ENCODE results near the gene CHMP1A.

DNA sequence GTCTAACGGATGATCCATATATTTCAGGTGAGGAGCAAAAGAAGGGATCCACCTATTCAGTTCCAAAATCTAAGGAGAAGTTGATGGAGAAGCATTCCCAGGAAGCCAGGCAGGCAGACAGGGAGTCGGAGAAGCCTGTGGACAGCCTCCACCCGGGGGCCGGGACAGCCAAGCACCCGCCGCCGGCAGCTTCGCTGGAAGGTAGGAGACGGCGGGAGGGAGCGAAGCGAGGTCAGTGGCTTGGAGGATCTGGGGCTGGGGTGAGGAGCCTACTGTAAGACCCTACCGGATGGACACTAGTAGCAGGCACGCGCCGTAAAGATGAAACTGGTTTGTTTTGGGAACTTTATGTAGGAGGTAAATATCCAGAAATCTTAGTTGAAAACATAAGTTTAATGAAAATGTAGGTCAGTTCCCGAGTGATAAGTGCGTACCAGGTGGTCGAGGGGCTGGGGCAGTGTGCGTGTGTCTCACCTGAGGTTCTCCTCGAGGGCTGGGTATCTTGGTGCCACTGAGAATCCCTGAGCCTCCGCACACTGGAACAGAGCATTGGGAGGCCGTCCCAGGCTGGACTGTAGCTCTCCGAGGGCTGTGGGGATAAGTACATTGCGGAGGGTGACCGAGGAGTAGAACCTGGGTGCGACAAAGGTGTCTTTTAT lies 842 bp upstream of the CHMP1A start:
- TF ChIP-seq, protein P1, sequence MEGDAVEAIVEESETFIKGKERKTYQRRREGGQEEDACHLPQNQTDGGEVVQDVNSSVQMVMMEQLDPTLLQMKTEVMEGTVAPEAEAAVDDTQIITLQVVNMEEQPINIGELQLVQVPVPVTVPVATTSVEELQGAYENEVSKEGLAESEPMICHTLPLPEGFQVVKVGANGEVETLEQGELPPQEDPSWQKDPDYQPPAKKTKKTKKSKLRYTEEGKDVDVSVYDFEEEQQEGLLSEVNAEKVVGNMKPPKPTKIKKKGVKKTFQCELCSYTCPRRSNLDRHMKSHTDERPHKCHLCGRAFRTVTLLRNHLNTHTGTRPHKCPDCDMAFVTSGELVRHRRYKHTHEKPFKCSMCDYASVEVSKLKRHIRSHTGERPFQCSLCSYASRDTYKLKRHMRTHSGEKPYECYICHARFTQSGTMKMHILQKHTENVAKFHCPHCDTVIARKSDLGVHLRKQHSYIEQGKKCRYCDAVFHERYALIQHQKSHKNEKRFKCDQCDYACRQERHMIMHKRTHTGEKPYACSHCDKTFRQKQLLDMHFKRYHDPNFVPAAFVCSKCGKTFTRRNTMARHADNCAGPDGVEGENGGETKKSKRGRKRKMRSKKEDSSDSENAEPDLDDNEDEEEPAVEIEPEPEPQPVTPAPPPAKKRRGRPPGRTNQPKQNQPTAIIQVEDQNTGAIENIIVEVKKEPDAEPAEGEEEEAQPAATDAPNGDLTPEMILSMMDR (IDR thresholded peaks at IDR 0.05 in 8 of 11, conservative IDR thresholded peaks at IDR 0.05 in 3 of 11), result no peak
- TF ChIP-seq POLR2AphosphoS5 (IDR thresholded peaks at IDR 0.05) (no peak), POLR2A (IDR thresholded peaks at IDR 0.05) (no peak)
